IMR-90 (cell line): Measurements from ENCODE around the gene XIRP1. TPM values are rescaled to one million over a fixed set of nuclear protein-coding genes. Genes with fewer than 3 reads are reported as not detected.

Experiments
- ATAC-seq: fragments of 200-7000 bp; cut with Tn5 transposase; 2 replicates; pipeline ENCODE4 v1.9.1; 2020; ENCODE audit warnings: low read depth, mild to moderate bottlenecking, moderate library complexity
- BruUV-seq: library from RNA; stranded (reverse); fragments of 400-500 nt; replicated peaks from 2 replicates; lab custom pipeline; 2021; lab: Mats Ljungman, UMichigan
- CTCF ChIA-PET: fragments of 300-600 bp; formaldehyde crosslinking; extraction: SDS; loops from one replicate; lab custom pipeline; 2021; ENCODE audit warnings: antibody characterized with exemption; lab: Yijun Ruan, JAX
- POLR2A ChIA-PET: fragments of 300-600 bp; sonication (Branson Sonifier 250); formaldehyde crosslinking; loops from one replicate; lab custom pipeline; 2022; ENCODE audit warnings: antibody characterized with exemption; ENCODE audit not compliant: unreplicated experiment; lab: Charles Lee
- DNase-seq: peaks from one replicate; pipeline ENCODE4 v3.0.0; 2013
- H2AFZ ChIP-seq: replicated peaks from 2 replicates; pipeline ENCODE3; 2013; ENCODE audit warnings: low read length, mild to moderate bottlenecking; ENCODE audit not compliant: poor library complexity
- H2AK5ac ChIP-seq: 2 replicates; pipeline ENCODE4 v1.6.1; 2013; ENCODE audit warnings: low read depth, low read length, inconsistent platforms
- H2AK9ac ChIP-seq: replicated peaks from 2 replicates; pipeline ENCODE3; 2013; ENCODE audit warnings: mild to moderate bottlenecking, low read depth, low read length, moderate library complexity; ENCODE audit not compliant: poor library complexity
- H2BK120ac ChIP-seq: 2 replicates; pipeline ENCODE4 v1.6.1; 2013; ENCODE audit warnings: low read depth, low read length, inconsistent platforms
- H2BK15ac ChIP-seq: 3 replicates; pipeline ENCODE4 v1.6.1; 2013; ENCODE audit warnings: low read depth, low read length, inconsistent platforms
- H2BK20ac ChIP-seq: 2 replicates; pipeline ENCODE4 v1.6.1; 2013; ENCODE audit warnings: low read depth, mild to moderate bottlenecking, inconsistent platforms, low read length, moderate library complexity
- H2BK5ac ChIP-seq: 2 replicates; pipeline ENCODE4 v1.6.1; 2013; ENCODE audit warnings: mild to moderate bottlenecking, low read depth, low read length, inconsistent platforms; ENCODE audit not compliant: poor library complexity, severe bottlenecking
- H3K14ac ChIP-seq: replicated peaks from 2 replicates; pipeline ENCODE4 v1.6.1; 2013; ENCODE audit warnings: low read depth, low read length, inconsistent platforms
- H3K18ac ChIP-seq: 2 replicates; pipeline ENCODE4 v1.6.1; 2013; ENCODE audit warnings: low read depth, low read length, control low read depth
- H3K23ac ChIP-seq: 2 replicates; pipeline ENCODE4 v1.6.1; 2013; ENCODE audit warnings: low read depth, low read length, inconsistent platforms
- H3K27ac ChIP-seq: 2 replicates; pipeline ENCODE4 v1.5.1; 2013; ENCODE audit warnings: mild to moderate bottlenecking, control low read depth, low read length; ENCODE audit not compliant: insufficient read depth
- H3K27me3 ChIP-seq: 2 replicates; pipeline ENCODE4 v1.6.1; 2013; ENCODE audit warnings: low read length; ENCODE audit not compliant: control insufficient read depth, insufficient read depth
- H3K36me3 ChIP-seq: 2 replicates; pipeline ENCODE4 v1.6.1; 2013; ENCODE audit warnings: low read length, mixed read lengths; ENCODE audit not compliant: control insufficient read depth, insufficient read depth
- H3K4ac ChIP-seq: 2 replicates; pipeline ENCODE4 v1.6.1; 2013; ENCODE audit warnings: low read depth, low read length, inconsistent platforms
- H3K4me1 ChIP-seq: 2 replicates; pipeline ENCODE4 v1.6.1; 2013; ENCODE audit warnings: low read length, mixed read lengths; ENCODE audit not compliant: control insufficient read depth, insufficient read depth
- H3K4me2 ChIP-seq: 2 replicates; pipeline ENCODE4 v1.6.1; 2013; ENCODE audit warnings: low read depth, mild to moderate bottlenecking, control low read depth, low read length, moderate library complexity
- H3K4me3 ChIP-seq: 2 replicates; pipeline ENCODE4 v1.5.1; 2013; ENCODE audit warnings: low read depth, mild to moderate bottlenecking, control low read depth, low read length, moderate library complexity; ENCODE audit not compliant: insufficient read depth
- H3K56ac ChIP-seq: 2 replicates; pipeline ENCODE4 v1.6.1; 2013; ENCODE audit warnings: low read length, inconsistent platforms; ENCODE audit not compliant: insufficient read depth; ENCODE audit errors: extremely low read depth
- H3K79me1 ChIP-seq, 2 experiments: 2 replicates each; pipeline ENCODE4 v1.6.1; 2013; ENCODE audit warnings: low read length in 2 of 2, inconsistent platforms in 1 of 2, low read depth in 1 of 2
- H3K9ac ChIP-seq: 2 replicates; pipeline ENCODE4 v1.6.1; 2013; ENCODE audit warnings: low read depth, low read length, control low read depth
- H3K9me1 ChIP-seq: 2 replicates; pipeline ENCODE4 v1.6.1; 2013; ENCODE audit warnings: low read length, inconsistent platforms; ENCODE audit not compliant: insufficient read depth
- H3K9me3 ChIP-seq: 2 replicates; pipeline ENCODE4 v1.6.1; 2013; ENCODE audit warnings: low read length; ENCODE audit not compliant: control insufficient read depth, insufficient read depth
- H4K20me1 ChIP-seq: 2 replicates; pipeline ENCODE4 v1.6.1; 2013; ENCODE audit warnings: low read length, inconsistent platforms; ENCODE audit not compliant: insufficient read depth
- H4K5ac ChIP-seq: 2 replicates; pipeline ENCODE4 v1.6.1; 2013; ENCODE audit warnings: mild to moderate bottlenecking, low read depth, low read length, control low read depth
- H4K8ac ChIP-seq, 2 experiments: 2 replicates each; pipeline ENCODE4 v1.6.1; 2013; ENCODE audit warnings: low read depth in 2 of 2, low read length in 2 of 2, control low read depth in 1 of 2, inconsistent platforms in 1 of 2
- H4K91ac ChIP-seq: 2 replicates; pipeline ENCODE4 v1.6.1; 2013; ENCODE audit warnings: low read depth, low read length, inconsistent platforms; ENCODE audit not compliant: insufficient read depth
- CHD1 ChIP-seq: IDR thresholded peaks from 2 replicates; pipeline ENCODE4 v1.6.1; 2012; ENCODE audit warnings: low read depth, low read length, improper control_type of control experiment
- FOS ChIP-seq: fragments of 150-350 bp; IDR thresholded peaks from 2 replicates; pipeline ENCODE4 v1.6.1; 2016; ENCODE audit warnings: low read depth, low read length
- MAFK ChIP-seq: IDR thresholded peaks from 2 replicates; pipeline ENCODE4 v1.6.1; 2012; ENCODE audit warnings: low read depth, low read length, improper control_type of control experiment
- MXI1 ChIP-seq: IDR thresholded peaks from 2 replicates; pipeline ENCODE4 v1.6.1; 2012; ENCODE audit warnings: low read depth, mild to moderate bottlenecking, low read length, moderate library complexity, borderline replicate concordance
- POLR2A ChIP-seq: IDR thresholded peaks from 2 replicates; pipeline ENCODE4 v1.6.1; 2012; ENCODE audit warnings: mild to moderate bottlenecking, low read depth, low read length
- RAD21 ChIP-seq: IDR thresholded peaks from 2 replicates; pipeline ENCODE4 v1.6.1; 2012; ENCODE audit warnings: low read length, improper control_type of control experiment
- RCOR1 ChIP-seq: IDR thresholded peaks from 2 replicates; pipeline ENCODE4 v1.6.1; 2012; ENCODE audit warnings: mild to moderate bottlenecking, low read length, improper control_type of control experiment; ENCODE audit not compliant: insufficient replicate concordance
- WGBS, 2 experiments: methylation state at CpG; one replicate each; pipeline versions ENCODE4 v1.1.5 to v1.1.7; 2013; ENCODE audit warnings: missing lambda C conversion rate in 2 of 2; ENCODE audit not compliant: insufficient read length in 1 of 2; ENCODE audit errors: extremely low coverage in 2 of 2; 5-methylcytosine and 5-hydroxymethylcytosine counted together
- dilution Hi-C: fragments of 300-500 bp; cut with HindIII; formaldehyde crosslinking; loops from one replicate; pipeline ENCODE4 v1.14.3; 2018; ENCODE audit warnings: low sequenced_read_pairs; ENCODE audit not compliant: unreplicated experiment
- in situ Hi-C: fragments of 300-500 bp; cut with MboI; formaldehyde crosslinking; loops from 3 replicates; pipeline ENCODE4 v1.14.3; 2019; ENCODE audit warnings: low sequenced_read_pairs, inconsistent platforms, mixed read lengths
- intact Hi-C: fragments of 100-400 bp; cut with micrococcal nuclease; formaldehyde crosslinking; loops from 2 replicates; pipeline ENCODE4 v1.10.0; 2022
- polyA plus RNA-seq, 3 experiments: library from polyadenylated mRNA; depleted of rRNA; stranded (reverse); fragments of >200 nt; gene quantifications; 2 replicates each; pipeline ENCODE4 v1.2.3, GENCODE V29; 2012; ENCODE audit warnings: low replicate concordance in 1 of 3
- total RNA-seq: library from RNA; depleted of rRNA; stranded (reverse); fragments of >200 nt; gene quantifications from 2 replicates; pipeline ENCODE4 v1.2.3, GENCODE V29; 2012
- TF ChIP-seq, protein P1 (sequence below): fragments of 150-350 bp; IDR thresholded peaks from 2 replicates; pipeline ENCODE4 v1.6.1; 2017; ENCODE audit warnings: mild to moderate bottlenecking, antibody characterized with exemption, low read length, low read depth
- TF ChIP-seq, protein P2 (sequence below): conservative IDR thresholded peaks from 2 replicates; pipeline ENCODE4 v1.5.1; 2012; ENCODE audit warnings: mild to moderate bottlenecking, low read depth, low read length, improper control_type of control experiment

The XIRP1 gene
- total and polyA plus RNA-seq, 2 of the 4 experiments (the other 2 are of a cell fraction) = under 0.01 to 0.07 TPM

DNA sequence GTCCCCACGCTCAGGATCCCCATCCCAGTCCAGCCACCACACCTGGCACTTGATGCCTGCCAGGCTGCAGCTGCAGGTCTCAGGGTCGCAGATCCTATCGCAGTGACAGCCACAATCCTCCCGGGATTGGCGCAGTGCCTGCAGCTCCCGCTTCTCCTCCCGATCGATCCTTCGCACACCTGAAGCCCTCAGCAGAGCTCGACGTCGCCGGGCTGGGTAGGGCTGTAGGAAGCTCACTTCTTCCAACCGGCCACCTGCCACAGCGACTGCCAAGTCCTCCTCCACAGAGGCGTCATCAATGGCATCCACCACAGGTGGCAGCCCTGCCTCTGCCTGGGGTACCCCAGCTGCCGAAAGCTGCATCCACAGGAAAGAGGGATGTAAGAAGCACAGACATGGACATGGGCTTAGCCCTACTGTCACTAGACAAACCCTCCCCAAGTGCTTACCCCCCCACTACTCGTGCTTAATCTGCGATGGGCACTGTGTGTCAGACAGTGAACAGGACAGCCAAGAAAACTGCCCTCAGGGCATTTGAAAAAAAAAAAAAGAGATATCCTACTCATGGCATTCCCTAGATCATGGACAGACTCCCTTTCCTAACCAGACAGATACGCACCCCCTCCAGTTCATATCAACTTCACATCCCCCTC lies 48.2 kb downstream of the XIRP1 start:
- dilution Hi-C loops = no loop called here
- no peak overlapping the region for H3K18ac ChIP-seq
- no peak overlapping the region for H4K91ac ChIP-seq
- no peak overlapping the region for H2BK120ac ChIP-seq
- H3K4ac ChIP-seq = no peak overlapping the region
- ChIA-PET CTCF (no interaction called here), POLR2A (no interaction called here)
- WGBS, 2 experiments = 90% methylated on average over 10 of the region's 20 CpGs; no CpG with 5 or more reads in 1 of the 2 experiments
- no peak overlapping the region for H2BK5ac ChIP-seq
- H2BK20ac ChIP-seq = no peak overlapping the region
- no peak overlapping the region for H2AK9ac ChIP-seq
- H3K4me1 ChIP-seq = peaks cover 49% of the 10 kb centered on the region
- no peaks in the 10 kb centered on the region for H3K27me3 ChIP-seq
- H3K4me3 ChIP-seq = no peak overlapping the region
- no peak overlapping the region for H3K56ac ChIP-seq
- H3K23ac ChIP-seq = no peak overlapping the region
- BruUV-seq = no TSS peak
- TF ChIP-seq MAFK (no peak), MXI1 (no peak), RCOR1 (no peak), CHD1 (no peak), FOS (no peak), RAD21 (no peak), POLR2A (no peak)
- TF ChIP-seq, protein P1, sequence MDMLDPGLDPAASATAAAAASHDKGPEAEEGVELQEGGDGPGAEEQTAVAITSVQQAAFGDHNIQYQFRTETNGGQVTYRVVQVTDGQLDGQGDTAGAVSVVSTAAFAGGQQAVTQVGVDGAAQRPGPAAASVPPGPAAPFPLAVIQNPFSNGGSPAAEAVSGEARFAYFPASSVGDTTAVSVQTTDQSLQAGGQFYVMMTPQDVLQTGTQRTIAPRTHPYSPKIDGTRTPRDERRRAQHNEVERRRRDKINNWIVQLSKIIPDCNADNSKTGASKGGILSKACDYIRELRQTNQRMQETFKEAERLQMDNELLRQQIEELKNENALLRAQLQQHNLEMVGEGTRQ = no peak
- TF ChIP-seq, protein P2, sequence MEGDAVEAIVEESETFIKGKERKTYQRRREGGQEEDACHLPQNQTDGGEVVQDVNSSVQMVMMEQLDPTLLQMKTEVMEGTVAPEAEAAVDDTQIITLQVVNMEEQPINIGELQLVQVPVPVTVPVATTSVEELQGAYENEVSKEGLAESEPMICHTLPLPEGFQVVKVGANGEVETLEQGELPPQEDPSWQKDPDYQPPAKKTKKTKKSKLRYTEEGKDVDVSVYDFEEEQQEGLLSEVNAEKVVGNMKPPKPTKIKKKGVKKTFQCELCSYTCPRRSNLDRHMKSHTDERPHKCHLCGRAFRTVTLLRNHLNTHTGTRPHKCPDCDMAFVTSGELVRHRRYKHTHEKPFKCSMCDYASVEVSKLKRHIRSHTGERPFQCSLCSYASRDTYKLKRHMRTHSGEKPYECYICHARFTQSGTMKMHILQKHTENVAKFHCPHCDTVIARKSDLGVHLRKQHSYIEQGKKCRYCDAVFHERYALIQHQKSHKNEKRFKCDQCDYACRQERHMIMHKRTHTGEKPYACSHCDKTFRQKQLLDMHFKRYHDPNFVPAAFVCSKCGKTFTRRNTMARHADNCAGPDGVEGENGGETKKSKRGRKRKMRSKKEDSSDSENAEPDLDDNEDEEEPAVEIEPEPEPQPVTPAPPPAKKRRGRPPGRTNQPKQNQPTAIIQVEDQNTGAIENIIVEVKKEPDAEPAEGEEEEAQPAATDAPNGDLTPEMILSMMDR = no peak
- H2AK5ac ChIP-seq = no peak overlapping the region
- DNase-seq (no peak), ATAC-seq (no peak)
- H3K4me2 ChIP-seq = no peak overlapping the region
- in situ Hi-C loops = no loop called here
- no peak overlapping the region for H4K8ac ChIP-seq
- no peak overlapping the region for H2AFZ ChIP-seq
- intact Hi-C loops = no loop called here
- H4K20me1 ChIP-seq = peaks cover 95% of the 10 kb centered on the region
- H3K79me1 ChIP-seq = peaks cover 12 to 90% of the 10 kb centered on the region in 2 experiments
- no peak overlapping the region for H2BK15ac ChIP-seq
- H3K27ac ChIP-seq = no peak overlapping the region
- no peaks in the 10 kb centered on the region for H3K9me3 ChIP-seq
- no peak overlapping the region for H4K5ac ChIP-seq
- no peak overlapping the region for H3K9ac ChIP-seq
- no peak overlapping the region for H3K14ac ChIP-seq
- H3K36me3 ChIP-seq = peaks cover 44% of the 10 kb centered on the region
- peaks cover 41% of the 10 kb centered on the region for H3K9me1 ChIP-seq
